HepG2 (cell line): ENCODE measurements around the gene SPAG7. TPM values are rescaled to one million over a fixed set of nuclear protein-coding genes. Genes with fewer than 3 reads are reported as not detected.

Source experiments
- AKAP8 ChIP-seq: sonication (generic); formaldehyde crosslinking; IDR thresholded peaks from 2 replicates; pipeline ENCODE4 v1.5.1; 2020; ENCODE audit warnings: mild to moderate bottlenecking, missing genetic modification reagents
- FLYWCH1 ChIP-seq: sonication (generic); formaldehyde crosslinking; IDR thresholded peaks from 2 replicates; pipeline ENCODE4 v1.8.1; 2023; ENCODE audit warnings: mild to moderate bottlenecking, missing genetic modification reagents
- JDP2 ChIP-seq: sonication (generic); formaldehyde crosslinking; IDR thresholded peaks from 2 replicates; pipeline ENCODE4 v1.8.1; 2022; ENCODE audit warnings: missing genetic modification reagents, borderline replicate concordance
- ZBTB21 ChIP-seq: sonication (generic); formaldehyde crosslinking; IDR thresholded peaks from 2 replicates; pipeline ENCODE4 v1.4.0; 2020; ENCODE audit warnings: missing genetic modification reagents
- ZBTB39 ChIP-seq: sonication (generic); formaldehyde crosslinking; IDR thresholded peaks from 2 replicates; pipeline ENCODE4 v1.5.0; 2020; ENCODE audit warnings: missing genetic modification reagents
- ZNF10 ChIP-seq: sonication (generic); formaldehyde crosslinking; IDR thresholded peaks from 2 replicates; pipeline ENCODE4 v1.4.0; 2020; ENCODE audit warnings: mild to moderate bottlenecking, low read depth, missing genetic modification reagents, borderline replicate concordance
- ZNF205 ChIP-seq: IDR thresholded peaks from 2 replicates; pipeline ENCODE4 v1.6.1; 2018; ENCODE audit warnings: missing biosample characterization, missing genetic modification reagents
- ZNF431 ChIP-seq: sonication (generic); formaldehyde crosslinking; IDR thresholded peaks from 2 replicates; pipeline ENCODE4 v1.9.0; 2022; ENCODE audit warnings: missing genetic modification reagents, low read depth, mild to moderate bottlenecking, borderline replicate concordance
- ZNF501 ChIP-seq: sonication (generic); formaldehyde crosslinking; IDR thresholded peaks from 2 replicates; pipeline ENCODE4 v1.5.1; 2020; ENCODE audit warnings: mild to moderate bottlenecking, moderate library complexity, missing genetic modification reagents
- ZNF576 ChIP-seq: sonication (generic); formaldehyde crosslinking; IDR thresholded peaks from 2 replicates; pipeline ENCODE4 v1.4.0; 2020; ENCODE audit warnings: mild to moderate bottlenecking, missing genetic modification reagents
- ZNF770 ChIP-seq: sonication (generic); formaldehyde crosslinking; IDR thresholded peaks from 2 replicates; pipeline ENCODE4 v1.5.0; 2020; ENCODE audit warnings: mild to moderate bottlenecking, missing genetic modification reagents
- ZNF850 ChIP-seq: sonication (generic); formaldehyde crosslinking; conservative IDR thresholded peaks from 2 replicates; pipeline ENCODE4 v1.9.0; 2021; ENCODE audit warnings: mild to moderate bottlenecking, missing genetic modification reagents
- polyA plus RNA-seq, 8 experiments: library from polyadenylated mRNA; depleted of rRNA in 3 of 8; stranded (reverse) in 7 of 8; unstranded in 1 of 8; fragments of >200 nt; fragmentation: Illumina TruSeq in 4 of 8; extraction: Trizol in 4 of 8; gene quantifications; 2 replicates each; pipeline versions ENCODE4 v1.2.1 to v1.2.3, GENCODE V29; 2011 to 2016; ENCODE audit warnings: low read depth in 4 of 8, missing spikeins in 1 of 8, mixed read lengths in 1 of 8; ENCODE audit not compliant: insufficient read depth in 1 of 8
- total RNA-seq, 5 experiments: library from RNA; depleted of rRNA; stranded (reverse); fragments of >200 nt; fragmentation: Illumina TruSeq; extraction: Trizol; gene quantifications; 2 replicates each; pipeline ENCODE4 v1.2.3, GENCODE V29; 2016; ENCODE audit warnings: low read depth in 1 of 5
- TF ChIP-seq, protein P1 (sequence below): sonication (generic); formaldehyde crosslinking; IDR thresholded peaks from 2 replicates; pipeline ENCODE4 v1.4.0; 2020; ENCODE audit warnings: missing genetic modification reagents
- TF ChIP-seq, protein P2 (sequence below): sonication (generic); formaldehyde crosslinking; IDR thresholded peaks from 2 replicates; pipeline ENCODE4 v1.4.0; 2020; ENCODE audit warnings: mild to moderate bottlenecking, missing genetic modification reagents

SPAG7 gene
- total and polyA plus RNA-seq, 2 of the 13 experiments (the other 11 are each of a cell fraction or from before 2014, with no cell fraction given), result 51.0 to 59.0 TPM

DNA sequence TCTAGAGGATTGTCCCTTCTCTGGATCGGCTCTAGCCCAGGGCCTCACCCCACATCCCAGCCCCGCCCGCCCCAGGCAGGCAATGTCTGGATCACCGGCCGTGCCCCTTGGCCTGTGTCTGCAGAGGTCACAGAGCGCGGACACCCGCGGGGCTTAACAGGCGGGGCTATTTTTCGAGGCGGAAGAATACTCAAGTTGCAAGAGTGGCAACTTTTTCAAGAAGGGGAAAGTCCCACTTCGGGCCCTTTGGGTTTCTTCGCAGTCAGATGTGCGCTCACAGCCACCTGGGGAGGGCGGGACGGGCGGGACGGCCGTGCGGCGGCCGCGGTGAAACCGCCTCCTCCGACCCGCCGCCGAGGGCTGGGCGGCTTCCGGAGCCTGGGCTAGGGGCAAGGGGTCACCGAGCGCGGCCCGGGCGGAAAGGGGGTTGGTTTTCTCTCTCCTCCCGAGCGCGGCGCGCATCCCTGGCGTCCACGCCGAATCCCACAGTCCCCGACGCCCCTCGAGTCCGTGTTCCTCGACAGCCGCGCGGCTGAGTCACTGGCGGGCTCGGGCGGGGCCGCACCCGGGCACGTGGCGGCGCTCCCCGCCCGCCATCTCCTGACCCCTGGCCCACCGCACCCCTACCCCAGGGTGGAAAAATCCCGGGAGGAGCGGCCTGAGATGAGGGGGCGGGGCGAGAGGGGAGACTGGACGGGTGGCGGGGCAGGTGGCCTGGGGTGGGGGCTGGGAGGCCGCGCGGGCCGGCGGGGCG, 18.1 kb downstream of the SPAG7 start (continued):
- TF ChIP-seq, protein P1, sequence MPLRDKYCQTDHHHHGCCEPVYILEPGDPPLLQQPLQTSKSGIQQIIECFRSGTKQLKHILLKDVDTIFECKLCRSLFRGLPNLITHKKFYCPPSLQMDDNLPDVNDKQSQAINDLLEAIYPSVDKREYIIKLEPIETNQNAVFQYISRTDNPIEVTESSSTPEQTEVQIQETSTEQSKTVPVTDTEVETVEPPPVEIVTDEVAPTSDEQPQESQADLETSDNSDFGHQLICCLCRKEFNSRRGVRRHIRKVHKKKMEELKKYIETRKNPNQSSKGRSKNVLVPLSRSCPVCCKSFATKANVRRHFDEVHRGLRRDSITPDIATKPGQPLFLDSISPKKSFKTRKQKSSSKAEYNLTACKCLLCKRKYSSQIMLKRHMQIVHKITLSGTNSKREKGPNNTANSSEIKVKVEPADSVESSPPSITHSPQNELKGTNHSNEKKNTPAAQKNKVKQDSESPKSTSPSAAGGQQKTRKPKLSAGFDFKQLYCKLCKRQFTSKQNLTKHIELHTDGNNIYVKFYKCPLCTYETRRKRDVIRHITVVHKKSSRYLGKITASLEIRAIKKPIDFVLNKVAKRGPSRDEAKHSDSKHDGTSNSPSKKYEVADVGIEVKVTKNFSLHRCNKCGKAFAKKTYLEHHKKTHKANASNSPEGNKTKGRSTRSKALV, result no peak
- TF ChIP-seq, protein P2, sequence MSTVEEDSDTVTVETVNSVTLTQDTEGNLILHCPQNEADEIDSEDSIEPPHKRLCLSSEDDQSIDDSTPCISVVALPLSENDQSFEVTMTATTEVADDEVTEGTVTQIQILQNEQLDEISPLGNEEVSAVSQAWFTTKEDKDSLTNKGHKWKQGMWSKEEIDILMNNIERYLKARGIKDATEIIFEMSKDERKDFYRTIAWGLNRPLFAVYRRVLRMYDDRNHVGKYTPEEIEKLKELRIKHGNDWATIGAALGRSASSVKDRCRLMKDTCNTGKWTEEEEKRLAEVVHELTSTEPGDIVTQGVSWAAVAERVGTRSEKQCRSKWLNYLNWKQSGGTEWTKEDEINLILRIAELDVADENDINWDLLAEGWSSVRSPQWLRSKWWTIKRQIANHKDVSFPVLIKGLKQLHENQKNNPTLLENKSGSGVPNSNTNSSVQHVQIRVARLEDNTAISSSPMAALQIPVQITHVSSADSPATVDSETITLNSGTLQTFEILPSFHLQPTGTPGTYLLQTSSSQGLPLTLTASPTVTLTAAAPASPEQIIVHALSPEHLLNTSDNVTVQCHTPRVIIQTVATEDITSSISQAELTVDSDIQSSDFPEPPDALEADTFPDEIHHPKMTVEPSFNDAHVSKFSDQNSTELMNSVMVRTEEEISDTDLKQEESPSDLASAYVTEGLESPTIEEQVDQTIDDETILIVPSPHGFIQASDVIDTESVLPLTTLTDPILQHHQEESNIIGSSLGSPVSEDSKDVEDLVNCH (CRISPR knock-in tag), result no peak
- TF ChIP-seq ZNF10 (CRISPR knock-in tag) (no peak), ZNF501 (CRISPR knock-in tag) (0 out of 2 replicates have a peak, but pooled peaks have one; percentile 39), FLYWCH1 (CRISPR knock-in tag) (no peak), ZNF850 (CRISPR knock-in tag) (no peak), ZBTB21 (no peak), AKAP8 (CRISPR knock-in tag) (no peak), ZBTB39 (CRISPR knock-in tag) (no peak), ZNF431 (no peak), JDP2 (no peak; the same call in 1 of the 2 replicates), ZNF205 (CRISPR knock-in tag) (0 out of 2 replicates have a peak, but pooled peaks have one; percentile 23), ZNF576 (CRISPR knock-in tag) (no peak), ZNF770 (CRISPR knock-in tag) (no peak)
